GM19468 (cell line): Measurements from ENCODE around the gene METTL22.
"Not testable (repeated sequence)": the region's sequence is repeated elsewhere in the genome, so short reads cannot be mapped to it uniquely, and the experiment has no call there.

Experiments used
- ATAC-seq: cut with Tn5 transposase; IDR thresholded peaks from one replicate; pipeline ENCODE4 v1.9.1; 2021; ENCODE audit warnings: mild to moderate bottlenecking, moderate library complexity, moderate number of reproducible peaks; ENCODE audit not compliant: unreplicated experiment; ENCODE audit errors: extremely low read depth

The METTL22 gene

GRCh38 chr16:8631373-8631772 lies 9.9 kb downstream of the METTL22 start:
- ATAC-seq, result no peak

GRCh38 chr16:8631818-8632465 lies 10.4 kb downstream of the METTL22 start:
- ATAC-seq, result no peak

- no peak for ATAC-seq
Observed at GRCh38 chr16:8632675-8633182, 11.2 kb downstream of the METTL22 start.

GRCh38 chr16:8634991-8635736 lies 13.7 kb downstream of the METTL22 start:
- ATAC-seq, result no peak

GRCh38 chr16:8639694-8640093 lies 18.2 kb downstream of the METTL22 start:
- ATAC-seq, result no peak

- ATAC-seq, result no peak
Observed at GRCh38 chr16:8641671-8642070, 20.2 kb downstream of the METTL22 start.

- ATAC-seq, result no peak
Observed at GRCh38 chr16:8642146-8642545, 20.6 kb downstream of the METTL22 start.

GRCh38 chr16:8644211-8645140 lies 23.0 kb downstream of the METTL22 start:
- ATAC-seq, result no peak

GRCh38 chr16:8645141-8645521 lies 23.6 kb downstream of the METTL22 start:
- ATAC-seq, result no peak

GRCh38 chr16:8645831-8646230 lies 24.3 kb downstream of the METTL22 start:
- ATAC-seq, result no peak

GRCh38 chr16:8646326-8647053 lies 25.0 kb downstream of the METTL22 start:
- no peak for ATAC-seq

- ATAC-seq, result no peak
Observed at GRCh38 chr16:8647721-8648318, 26.3 kb downstream of the METTL22 start.

- ATAC-seq, result no peak
Observed at GRCh38 chr16:8648877-8649276, 27.4 kb downstream of the METTL22 start.

GRCh38 chr16:8649829-8650554 lies 28.5 kb downstream of the METTL22 start:
- no peak for ATAC-seq

GRCh38 chr16:8651958-8652357 lies 30.5 kb downstream of the METTL22 start:
- ATAC-seq, result not testable (repeated sequence)

- no peak for ATAC-seq
Observed at GRCh38 chr16:8655184-8655717, 33.8 kb downstream of the METTL22 start.

GRCh38 chr16:8656376-8656775 lies 34.9 kb downstream of the METTL22 start:
- ATAC-seq, result no peak

- ATAC-seq, result no peak
Observed at GRCh38 chr16:8660841-8661301, 39.4 kb downstream of the METTL22 start.

- no peak for ATAC-seq
Observed at GRCh38 chr16:8661703-8662102, 40.2 kb downstream of the METTL22 start.
